Amniotic stem cell (primary cell): ENCODE results near the gene TGFB1I1.
"Not testable (repeated sequence)": the region's sequence is repeated elsewhere in the genome, so short reads cannot be mapped to it uniquely, and the experiment has no call there.

Experiments
- DNase-seq: peaks from one replicate; lab custom pipeline; 2025; lab: John Stamatoyannopoulos, UW

TGFB1I1 gene

GRCh38 chr16:31471875-31472708 is at the start of gene TGFB1I1:
Gene TGFB1I1 (plus strand): TSS chr16:31472152. CDS start chr16:31472189, 37 bp downstream.
- DNase-seq = peak; percentile 63

- DNase-seq = no peak
These were observed 48.7 kb upstream of the TGFB1I1 start for GRCh38 chr16:31423241-31423640.

GRCh38 chr16:31423801-31424200 is 48.2 kb upstream of the TGFB1I1 start:
- no peak for DNase-seq

- no peak for DNase-seq
These were observed 44.3 kb upstream of the TGFB1I1 start for GRCh38 chr16:31427441-31428278.

GRCh38 chr16:31428279-31428597 is 43.7 kb upstream of the TGFB1I1 start, which contains the start of gene COX6A2:
Gene COX6A2 (minus strand): TSS chr16:31428360. CDS start chr16:31428325, 35 bp downstream.
- DNase-seq = no peak

GRCh38 chr16:31428638-31429247 is 43.2 kb upstream of the TGFB1I1 start:
- DNase-seq = no peak

- DNase-seq = no peak
These were observed 42.6 kb upstream of the TGFB1I1 start for GRCh38 chr16:31429314-31429713.

GRCh38 chr16:31429796-31430195 is 42.2 kb upstream of the TGFB1I1 start:
- DNase-seq = no peak

GRCh38 chr16:31430380-31431052 is 41.4 kb upstream of the TGFB1I1 start:
- DNase-seq = no peak

- no peak for DNase-seq
These were observed 36.4 kb upstream of the TGFB1I1 start for GRCh38 chr16:31435341-31436220.

- no peak for DNase-seq
These were observed 35.5 kb upstream of the TGFB1I1 start for GRCh38 chr16:31436221-31437045.

GRCh38 chr16:31438414-31438813 is 33.5 kb upstream of the TGFB1I1 start:
- no peak for DNase-seq

- not testable (repeated sequence) for DNase-seq
These were observed 32.9 kb upstream of the TGFB1I1 start for GRCh38 chr16:31439023-31439422.

- DNase-seq = no peak
These were observed 32.4 kb upstream of the TGFB1I1 start for GRCh38 chr16:31439519-31439918.

- DNase-seq = no peak
These were observed 31.3 kb upstream of the TGFB1I1 start for GRCh38 chr16:31440516-31441184.

- no peak for DNase-seq
These were observed 30.0 kb upstream of the TGFB1I1 start for GRCh38 chr16:31441956-31442355.

GRCh38 chr16:31445931-31446330 is 26.0 kb upstream of the TGFB1I1 start:
- not testable (repeated sequence) for DNase-seq

GRCh38 chr16:31451201-31451600 is 20.8 kb upstream of the TGFB1I1 start:
- no peak for DNase-seq

GRCh38 chr16:31451681-31452351 is 20.1 kb upstream of the TGFB1I1 start:
- peak; percentile 13 for DNase-seq
